Keratinocyte (primary cell): ENCODE measurements around the gene DDIT3. TPM values are rescaled to one million over a fixed set of nuclear protein-coding genes. Genes with fewer than 3 reads are reported as not detected.

Source experiments
- DNase-seq: peaks from one replicate; pipeline ENCODE4 v3.0.0-alpha.2; 2011; ENCODE audit warnings: low read depth, missing footprints, low spot score
- FAIRE-seq: peaks from 2 replicates; lab custom pipeline; 2011; peaks lifted over from hg19 to GRCh38; lab: Jason Lieb, UNC
- H2AFZ ChIP-seq: 2 replicates; pipeline ENCODE4 v1.6.0; 2012; ENCODE audit warnings: low read length, control low read depth, inconsistent platforms; ENCODE audit not compliant: control insufficient read depth
- H3K27ac ChIP-seq: 2 replicates; pipeline ENCODE4 v1.5.1; 2011; ENCODE audit warnings: low read length; ENCODE audit not compliant: control insufficient read depth, insufficient read depth
- H3K27me3 ChIP-seq: 3 replicates; pipeline ENCODE4 v1.6.0; 2011; ENCODE audit warnings: low read length; ENCODE audit not compliant: control insufficient read depth, insufficient read depth; ENCODE audit errors: extremely low read depth
- H3K36me3 ChIP-seq, 2 experiments: 2 replicates in 1 of 2; 3 replicates in 1 of 2; pipeline ENCODE4 v1.5.1; 2011; ENCODE audit warnings: low read length in 2 of 2, mild to moderate bottlenecking in 1 of 2; ENCODE audit not compliant: control insufficient read depth in 2 of 2, insufficient read depth in 2 of 2; ENCODE audit errors: extremely low read depth in 1 of 2
- H3K4me1 ChIP-seq: 3 replicates; pipeline ENCODE4 v1.5.1; 2011; ENCODE audit warnings: low read length; ENCODE audit not compliant: control insufficient read depth, insufficient read depth; ENCODE audit errors: extremely low read depth
- H3K4me2 ChIP-seq: 3 replicates; pipeline ENCODE4 v1.6.0; 2011; ENCODE audit warnings: low read depth, low read length; ENCODE audit not compliant: control insufficient read depth, insufficient read depth; ENCODE audit errors: extremely low read depth
- H3K4me3 ChIP-seq, 3 experiments: fragments of 200-600 bp in 1 of 3; sonication (generic) in 1 of 3; 2 replicates in 2 of 3; 3 replicates in 1 of 3; pipeline ENCODE4 v1.5.1; 2011 to 2016; ENCODE audit warnings: low read length in 3 of 3, mild to moderate bottlenecking in 3 of 3, control low read depth in 2 of 3, inconsistent platforms in 1 of 3, low read depth in 1 of 3, mixed read lengths in 1 of 3, mixed run types in 1 of 3, moderate library complexity in 1 of 3; ENCODE audit not compliant: control insufficient read depth in 2 of 3, insufficient read depth in 2 of 3; ENCODE audit errors: extremely low read depth in 1 of 3
- H3K79me2 ChIP-seq: 2 replicates; pipeline ENCODE4 v1.6.0; 2012; ENCODE audit warnings: low read length; ENCODE audit not compliant: control insufficient read depth, insufficient read depth
- H3K9ac ChIP-seq: 3 replicates; pipeline ENCODE4 v1.6.0; 2011; ENCODE audit warnings: low read length; ENCODE audit not compliant: control insufficient read depth, insufficient read depth; ENCODE audit errors: extremely low read depth
- H3K9me1 ChIP-seq: 3 replicates; pipeline ENCODE4 v1.6.0; 2011; ENCODE audit warnings: low read length; ENCODE audit not compliant: control insufficient read depth, insufficient read depth; ENCODE audit errors: extremely low read depth
- H3K9me3 ChIP-seq: 2 replicates; pipeline ENCODE4 v1.5.1; 2012; ENCODE audit warnings: low read depth, low read length; ENCODE audit not compliant: control insufficient read depth
- H4K20me1 ChIP-seq: 3 replicates; pipeline ENCODE4 v1.6.0; 2011; ENCODE audit warnings: low read length; ENCODE audit not compliant: control insufficient read depth, insufficient read depth; ENCODE audit errors: extremely low read depth
- CTCF ChIP-seq, 3 experiments: IDR thresholded peaks in 1 of 3; conservative IDR thresholded peaks in 1 of 3; optimal IDR thresholded peaks in 1 of 3; 2 replicates in 2 of 3; 3 replicates in 1 of 3; pipeline versions ENCODE3 to v1.5.1; 2011; ENCODE audit warnings: low read length in 3 of 3, mild to moderate bottlenecking in 3 of 3, moderate library complexity in 2 of 3, control low read depth in 1 of 3, inconsistent platforms in 1 of 3; ENCODE audit not compliant: insufficient read depth in 2 of 3; ENCODE audit errors: extremely low read depth in 1 of 3
- EZH2 ChIP-seq: IDR thresholded peaks from one replicate; pipeline ENCODE4 v1.6.1; 2012; ENCODE audit warnings: inconsistent platforms, mild to moderate bottlenecking, low read length, moderate library complexity
- dilution Hi-C: fragments of 300-500 bp; cut with MboI; formaldehyde crosslinking; loops from one replicate; pipeline ENCODE4 v1.7.0; 2020; ENCODE audit warnings: low sequenced_read_pairs; ENCODE audit not compliant: extremely low pct_ligation_motif_present
- polyA plus RNA-seq, 5 experiments: library from polyadenylated mRNA; depleted of rRNA in 3 of 5; stranded (reverse) in 3 of 5; stranded (forward) in 1 of 5; unstranded in 1 of 5; fragments of >200 nt; gene quantifications; 1 replicate in 1 of 5; 2 replicates in 3 of 5; 3 replicates in 1 of 5; pipeline versions ENCODE4 v1.2.1 to v1.2.3, GENCODE V29; 2011 to 2012; ENCODE audit warnings: missing spikeins in 2 of 5, low read depth in 1 of 5, low replicate concordance in 1 of 5

Gene DDIT3
- polyA plus RNA-seq, 1 donor (not counting 4 experiments of a cell fraction or from before 2014, with no cell fraction given), result 25.6 TPM

GRCh38 chr12:57558864-57559263 is 38.5 kb upstream of the DDIT3 start:
- H3K9me3 ChIP-seq, result no peaks in the 10 kb centered on the region
- no peak overlapping the region for H2AFZ ChIP-seq
- H4K20me1 ChIP-seq, result no peaks in the 10 kb centered on the region
- H3K79me2 ChIP-seq, result no peaks in the 10 kb centered on the region
- H3K27me3 ChIP-seq, result no peaks in the 10 kb centered on the region
- DNase-seq, result no peak
- H3K4me3 ChIP-seq, result no peak overlapping the region
- no peak overlapping the region for H3K9ac ChIP-seq
- dilution Hi-C loops, result no loop called here
- H3K4me1 ChIP-seq, result no peaks in the 10 kb centered on the region
- no peak overlapping the region for H3K27ac ChIP-seq
- no peak for TF ChIP-seq CTCF (optimal IDR thresholded peaks at IDR 0.05 in 1 of 3, IDR thresholded peaks at IDR 0.05 in 1 of 3, conservative IDR thresholded peaks at IDR 0.05 in 1 of 3; ENCODE audit: extremely low read depth in 1 of 3, insufficient read depth in 2 of 3, low read length in 3 of 3)
- no peak for TF ChIP-seq EZH2
- no peaks in the 10 kb centered on the region for H3K36me3 ChIP-seq
- H3K9me1 ChIP-seq, result no peaks in the 10 kb centered on the region
- H3K4me2 ChIP-seq, result no peak overlapping the region
- no peak for FAIRE-seq

- no peak overlapping the region for H3K4me3 ChIP-seq
- no peak overlapping the region for H2AFZ ChIP-seq
- peaks cover 9% of the 10 kb centered on the region for H3K27me3 ChIP-seq
- H3K79me2 ChIP-seq, result no peaks in the 10 kb centered on the region
- no peaks in the 10 kb centered on the region for H4K20me1 ChIP-seq
- TF ChIP-seq CTCF (optimal IDR thresholded peaks at IDR 0.05 in 1 of 3, IDR thresholded peaks at IDR 0.05 in 1 of 3, conservative IDR thresholded peaks at IDR 0.05 in 1 of 3; ENCODE audit: extremely low read depth in 1 of 3, insufficient read depth in 2 of 3, low read length in 3 of 3), result no peak
- TF ChIP-seq EZH2, result no peak
- H3K4me1 ChIP-seq, result no peaks in the 10 kb centered on the region
- H3K9me1 ChIP-seq, result no peaks in the 10 kb centered on the region
- FAIRE-seq, result no peak
- H3K27ac ChIP-seq, result no peak overlapping the region
- H3K4me2 ChIP-seq, result no peak overlapping the region
- no peaks in the 10 kb centered on the region for H3K36me3 ChIP-seq
- H3K9ac ChIP-seq, result no peak overlapping the region
- dilution Hi-C loops, result no loop called here
- no peak for DNase-seq
- no peaks in the 10 kb centered on the region for H3K9me3 ChIP-seq
Observed at GRCh38 chr12:57554897-57555296, 34.6 kb upstream of the DDIT3 start.
